HepG2 (cell line): Measurements from ENCODE around the gene B9D2. TPM values are rescaled to one million over a fixed set of nuclear protein-coding genes. Genes with fewer than 3 reads are reported as not detected.
A peak's percentile ranks its signal among the peaks of the same experiment; 100 is the strongest.

Experiments
- CENPX ChIP-seq: sonication (generic); formaldehyde crosslinking; IDR thresholded peaks from 2 replicates; pipeline ENCODE4 v1.9.0; 2021; ENCODE audit warnings: mild to moderate bottlenecking, missing genetic modification reagents, moderate library complexity
- DR1 ChIP-seq: sonication (generic); formaldehyde crosslinking; IDR thresholded peaks from 2 replicates; pipeline ENCODE4 v1.8.0; 2021; ENCODE audit warnings: mild to moderate bottlenecking, missing genetic modification reagents, inconsistent platforms
- GPN1 ChIP-seq: sonication (generic); formaldehyde crosslinking; IDR thresholded peaks from 2 replicates; pipeline ENCODE4 v1.5.1; 2020; ENCODE audit warnings: missing genetic modification reagents, borderline replicate concordance
- HNRNPLL ChIP-seq: fragments of 200-400 bp; formaldehyde crosslinking; IDR thresholded peaks from 2 replicates; pipeline ENCODE4 v1.6.1; 2017; ENCODE audit warnings: mild to moderate bottlenecking, low read depth, low read length; ENCODE audit not compliant: poor library complexity, severe bottlenecking
- MED1 ChIP-seq: sonication (generic); formaldehyde crosslinking; IDR thresholded peaks from 2 replicates; pipeline ENCODE4 v1.4.0; 2020; ENCODE audit warnings: missing genetic modification reagents
- MEF2D ChIP-seq: sonication (generic); formaldehyde crosslinking; IDR thresholded peaks from 2 replicates; pipeline ENCODE4 v1.5.1; 2020; ENCODE audit warnings: mild to moderate bottlenecking, missing genetic modification reagents
- PLRG1 ChIP-seq: fragments of 450-650 bp; conservative IDR thresholded peaks from 2 replicates; pipeline ENCODE4 v1.6.1; 2016
- SALL1 ChIP-seq: sonication (generic); formaldehyde crosslinking; IDR thresholded peaks from 2 replicates; pipeline ENCODE4 v1.8.0; 2022; ENCODE audit warnings: mild to moderate bottlenecking, missing genetic modification reagents
- SNRNP70 ChIP-seq: fragments of 200-400 bp; formaldehyde crosslinking; IDR thresholded peaks from 2 replicates; pipeline ENCODE4 v1.6.1; 2017; ENCODE audit warnings: mild to moderate bottlenecking, low read depth, low read length, moderate library complexity
- XBP1 ChIP-seq: sonication (generic); formaldehyde crosslinking; IDR thresholded peaks from 2 replicates; pipeline ENCODE4 v1.5.0; 2020; ENCODE audit warnings: missing genetic modification reagents
- ZMAT3 ChIP-seq: sonication (generic); formaldehyde crosslinking; conservative IDR thresholded peaks from 2 replicates; pipeline ENCODE4 v1.7.0; 2021; ENCODE audit warnings: missing genetic modification reagents
- ZNF30 ChIP-seq: sonication (generic); formaldehyde crosslinking; IDR thresholded peaks from 2 replicates; pipeline ENCODE4 v1.5.0; 2020; ENCODE audit warnings: mild to moderate bottlenecking, missing genetic modification reagents
- ZNF501 ChIP-seq: sonication (generic); formaldehyde crosslinking; IDR thresholded peaks from 2 replicates; pipeline ENCODE4 v1.5.1; 2020; ENCODE audit warnings: mild to moderate bottlenecking, moderate library complexity, missing genetic modification reagents
- ZNF7 ChIP-seq: IDR thresholded peaks from 2 replicates; pipeline ENCODE4 v1.6.1; 2016; ENCODE audit warnings: missing biosample characterization, missing genetic modification reagents
- ZNF816 ChIP-seq: sonication (generic); formaldehyde crosslinking; IDR thresholded peaks from 2 replicates; pipeline ENCODE4 v1.8.0; 2022; ENCODE audit warnings: missing genetic modification reagents, mild to moderate bottlenecking, borderline replicate concordance
- ZSCAN5A ChIP-seq: sonication (generic); formaldehyde crosslinking; IDR thresholded peaks from 2 replicates; pipeline ENCODE4 v1.8.0; 2022; ENCODE audit warnings: mild to moderate bottlenecking, missing genetic modification reagents, borderline replicate concordance
- polyA plus RNA-seq, 8 experiments: library from polyadenylated mRNA; depleted of rRNA in 3 of 8; stranded (reverse) in 7 of 8; unstranded in 1 of 8; fragments of >200 nt; fragmentation: Illumina TruSeq in 4 of 8; extraction: Trizol in 4 of 8; gene quantifications; 2 replicates each; pipeline versions ENCODE4 v1.2.1 to v1.2.3, GENCODE V29; 2011 to 2016; ENCODE audit warnings: low read depth in 4 of 8, missing spikeins in 1 of 8, mixed read lengths in 1 of 8; ENCODE audit not compliant: insufficient read depth in 1 of 8
- total RNA-seq, 5 experiments: library from RNA; depleted of rRNA; stranded (reverse); fragments of >200 nt; fragmentation: Illumina TruSeq; extraction: Trizol; gene quantifications; 2 replicates each; pipeline ENCODE4 v1.2.3, GENCODE V29; 2016; ENCODE audit warnings: low read depth in 1 of 5
- TF ChIP-seq, protein P1 (sequence below): IDR thresholded peaks from 2 replicates; pipeline ENCODE4 v1.6.1; 2016; ENCODE audit warnings: low read depth, control low read depth
- TF ChIP-seq, protein P2 (sequence below): IDR thresholded peaks from 2 replicates; pipeline ENCODE4 v1.6.1; 2016; ENCODE audit warnings: low read depth, missing genetic modification reagents, missing compliant biosample characterization
- TF ChIP-seq, protein P3 (sequence below): sonication (generic); formaldehyde crosslinking; IDR thresholded peaks from 2 replicates; pipeline ENCODE4 v1.4.0; 2020; ENCODE audit warnings: missing genetic modification reagents

B9D2 gene
- total and polyA plus RNA-seq, 2 of the 13 experiments (the other 11 are each of a cell fraction or from before 2014, with no cell fraction given), result 3.1 to 4.4 TPM

- 0 out of 2 replicates have a peak, but pooled peaks have one; percentile 12 for TF ChIP-seq ZNF501 (CRISPR knock-in tag)
- no peak for TF ChIP-seq XBP1 (CRISPR knock-in tag)
- no peak for TF ChIP-seq CENPX (CRISPR knock-in tag)
- TF ChIP-seq, protein P1, sequence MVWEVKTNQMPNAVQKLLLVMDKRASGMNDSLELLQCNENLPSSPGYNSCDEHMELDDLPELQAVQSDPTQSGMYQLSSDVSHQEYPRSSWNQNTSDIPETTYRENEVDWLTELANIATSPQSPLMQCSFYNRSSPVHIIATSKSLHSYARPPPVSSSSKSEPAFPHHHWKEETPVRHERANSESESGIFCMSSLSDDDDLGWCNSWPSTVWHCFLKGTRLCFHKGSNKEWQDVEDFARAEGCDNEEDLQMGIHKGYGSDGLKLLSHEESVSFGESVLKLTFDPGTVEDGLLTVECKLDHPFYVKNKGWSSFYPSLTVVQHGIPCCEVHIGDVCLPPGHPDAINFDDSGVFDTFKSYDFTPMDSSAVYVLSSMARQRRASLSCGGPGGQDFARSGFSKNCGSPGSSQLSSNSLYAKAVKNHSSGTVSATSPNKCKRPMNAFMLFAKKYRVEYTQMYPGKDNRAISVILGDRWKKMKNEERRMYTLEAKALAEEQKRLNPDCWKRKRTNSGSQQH (CRISPR knock-in tag), result no peak
- TF ChIP-seq ZMAT3 (CRISPR knock-in tag), result 0 out of 2 replicates have a peak, but pooled peaks have one; percentile 45
- no peak for TF ChIP-seq ZNF7 (CRISPR knock-in tag)
- TF ChIP-seq DR1, result no peak
- TF ChIP-seq PLRG1, result no peak
- no peak for TF ChIP-seq ZSCAN5A (CRISPR knock-in tag)
- no peak for TF ChIP-seq ZNF30 (CRISPR knock-in tag)
- TF ChIP-seq, protein P2, sequence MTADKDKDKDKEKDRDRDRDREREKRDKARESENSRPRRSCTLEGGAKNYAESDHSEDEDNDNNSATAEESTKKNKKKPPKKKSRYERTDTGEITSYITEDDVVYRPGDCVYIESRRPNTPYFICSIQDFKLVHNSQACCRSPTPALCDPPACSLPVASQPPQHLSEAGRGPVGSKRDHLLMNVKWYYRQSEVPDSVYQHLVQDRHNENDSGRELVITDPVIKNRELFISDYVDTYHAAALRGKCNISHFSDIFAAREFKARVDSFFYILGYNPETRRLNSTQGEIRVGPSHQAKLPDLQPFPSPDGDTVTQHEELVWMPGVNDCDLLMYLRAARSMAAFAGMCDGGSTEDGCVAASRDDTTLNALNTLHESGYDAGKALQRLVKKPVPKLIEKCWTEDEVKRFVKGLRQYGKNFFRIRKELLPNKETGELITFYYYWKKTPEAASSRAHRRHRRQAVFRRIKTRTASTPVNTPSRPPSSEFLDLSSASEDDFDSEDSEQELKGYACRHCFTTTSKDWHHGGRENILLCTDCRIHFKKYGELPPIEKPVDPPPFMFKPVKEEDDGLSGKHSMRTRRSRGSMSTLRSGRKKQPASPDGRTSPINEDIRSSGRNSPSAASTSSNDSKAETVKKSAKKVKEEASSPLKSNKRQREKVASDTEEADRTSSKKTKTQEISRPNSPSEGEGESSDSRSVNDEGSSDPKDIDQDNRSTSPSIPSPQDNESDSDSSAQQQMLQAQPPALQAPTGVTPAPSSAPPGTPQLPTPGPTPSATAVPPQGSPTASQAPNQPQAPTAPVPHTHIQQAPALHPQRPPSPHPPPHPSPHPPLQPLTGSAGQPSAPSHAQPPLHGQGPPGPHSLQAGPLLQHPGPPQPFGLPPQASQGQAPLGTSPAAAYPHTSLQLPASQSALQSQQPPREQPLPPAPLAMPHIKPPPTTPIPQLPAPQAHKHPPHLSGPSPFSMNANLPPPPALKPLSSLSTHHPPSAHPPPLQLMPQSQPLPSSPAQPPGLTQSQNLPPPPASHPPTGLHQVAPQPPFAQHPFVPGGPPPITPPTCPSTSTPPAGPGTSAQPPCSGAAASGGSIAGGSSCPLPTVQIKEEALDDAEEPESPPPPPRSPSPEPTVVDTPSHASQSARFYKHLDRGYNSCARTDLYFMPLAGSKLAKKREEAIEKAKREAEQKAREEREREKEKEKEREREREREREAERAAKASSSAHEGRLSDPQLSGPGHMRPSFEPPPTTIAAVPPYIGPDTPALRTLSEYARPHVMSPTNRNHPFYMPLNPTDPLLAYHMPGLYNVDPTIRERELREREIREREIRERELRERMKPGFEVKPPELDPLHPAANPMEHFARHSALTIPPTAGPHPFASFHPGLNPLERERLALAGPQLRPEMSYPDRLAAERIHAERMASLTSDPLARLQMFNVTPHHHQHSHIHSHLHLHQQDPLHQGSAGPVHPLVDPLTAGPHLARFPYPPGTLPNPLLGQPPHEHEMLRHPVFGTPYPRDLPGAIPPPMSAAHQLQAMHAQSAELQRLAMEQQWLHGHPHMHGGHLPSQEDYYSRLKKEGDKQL (CRISPR knock-in tag), result peak; percentile 25; the same call in 1 of the 2 replicates
- peak; percentile 45 for TF ChIP-seq HNRNPLL
- no peak for TF ChIP-seq ZNF816
- TF ChIP-seq MEF2D (CRISPR knock-in tag), result no peak
- peak; percentile 54 for TF ChIP-seq SALL1 (CRISPR knock-in tag)
- TF ChIP-seq GPN1, result no peak
- TF ChIP-seq, protein P3, sequence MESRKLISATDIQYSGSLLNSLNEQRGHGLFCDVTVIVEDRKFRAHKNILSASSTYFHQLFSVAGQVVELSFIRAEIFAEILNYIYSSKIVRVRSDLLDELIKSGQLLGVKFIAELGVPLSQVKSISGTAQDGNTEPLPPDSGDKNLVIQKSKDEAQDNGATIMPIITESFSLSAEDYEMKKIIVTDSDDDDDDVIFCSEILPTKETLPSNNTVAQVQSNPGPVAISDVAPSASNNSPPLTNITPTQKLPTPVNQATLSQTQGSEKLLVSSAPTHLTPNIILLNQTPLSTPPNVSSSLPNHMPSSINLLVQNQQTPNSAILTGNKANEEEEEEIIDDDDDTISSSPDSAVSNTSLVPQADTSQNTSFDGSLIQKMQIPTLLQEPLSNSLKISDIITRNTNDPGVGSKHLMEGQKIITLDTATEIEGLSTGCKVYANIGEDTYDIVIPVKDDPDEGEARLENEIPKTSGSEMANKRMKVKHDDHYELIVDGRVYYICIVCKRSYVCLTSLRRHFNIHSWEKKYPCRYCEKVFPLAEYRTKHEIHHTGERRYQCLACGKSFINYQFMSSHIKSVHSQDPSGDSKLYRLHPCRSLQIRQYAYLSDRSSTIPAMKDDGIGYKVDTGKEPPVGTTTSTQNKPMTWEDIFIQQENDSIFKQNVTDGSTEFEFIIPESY (CRISPR knock-in tag), result no peak; the same call in 1 of the 2 replicates
- TF ChIP-seq SNRNP70, result no peak
- peak; percentile 50; the same call in 1 of the 2 replicates for TF ChIP-seq MED1 (CRISPR knock-in tag)
These were observed 40.4 kb downstream of the B9D2 start (continued) for GRCh38 chr19:41323430-41324125.
